ENCODE measurements around the gene TMEM217.

The TMEM217 gene

DNA sequence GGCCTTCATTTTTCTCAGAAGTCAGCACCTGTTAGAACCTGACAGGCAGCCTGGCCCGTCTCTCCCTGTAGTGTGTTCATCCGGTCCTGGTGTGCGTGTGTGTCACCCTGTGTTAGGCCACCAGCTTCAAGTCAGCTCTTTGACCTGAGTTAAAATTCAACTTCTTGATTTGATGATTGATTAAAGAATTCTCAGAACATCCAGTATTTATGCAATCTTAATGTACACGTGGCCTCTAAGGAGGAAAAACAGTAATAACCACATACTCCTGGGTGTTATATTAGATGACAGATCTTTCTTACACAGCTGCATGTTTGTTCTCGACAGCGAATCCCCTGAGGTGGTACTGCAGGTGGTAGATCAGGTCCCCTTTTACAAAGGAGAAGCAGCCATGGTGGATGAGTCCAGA, 19.1 kb upstream of the TMEM217 start:
- TF ChIP-seq, protein P1, sequence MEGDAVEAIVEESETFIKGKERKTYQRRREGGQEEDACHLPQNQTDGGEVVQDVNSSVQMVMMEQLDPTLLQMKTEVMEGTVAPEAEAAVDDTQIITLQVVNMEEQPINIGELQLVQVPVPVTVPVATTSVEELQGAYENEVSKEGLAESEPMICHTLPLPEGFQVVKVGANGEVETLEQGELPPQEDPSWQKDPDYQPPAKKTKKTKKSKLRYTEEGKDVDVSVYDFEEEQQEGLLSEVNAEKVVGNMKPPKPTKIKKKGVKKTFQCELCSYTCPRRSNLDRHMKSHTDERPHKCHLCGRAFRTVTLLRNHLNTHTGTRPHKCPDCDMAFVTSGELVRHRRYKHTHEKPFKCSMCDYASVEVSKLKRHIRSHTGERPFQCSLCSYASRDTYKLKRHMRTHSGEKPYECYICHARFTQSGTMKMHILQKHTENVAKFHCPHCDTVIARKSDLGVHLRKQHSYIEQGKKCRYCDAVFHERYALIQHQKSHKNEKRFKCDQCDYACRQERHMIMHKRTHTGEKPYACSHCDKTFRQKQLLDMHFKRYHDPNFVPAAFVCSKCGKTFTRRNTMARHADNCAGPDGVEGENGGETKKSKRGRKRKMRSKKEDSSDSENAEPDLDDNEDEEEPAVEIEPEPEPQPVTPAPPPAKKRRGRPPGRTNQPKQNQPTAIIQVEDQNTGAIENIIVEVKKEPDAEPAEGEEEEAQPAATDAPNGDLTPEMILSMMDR (IDR thresholded peaks at IDR 0.05; ENCODE audit: extremely low read depth, missing control alignments) = no peak

DNA sequence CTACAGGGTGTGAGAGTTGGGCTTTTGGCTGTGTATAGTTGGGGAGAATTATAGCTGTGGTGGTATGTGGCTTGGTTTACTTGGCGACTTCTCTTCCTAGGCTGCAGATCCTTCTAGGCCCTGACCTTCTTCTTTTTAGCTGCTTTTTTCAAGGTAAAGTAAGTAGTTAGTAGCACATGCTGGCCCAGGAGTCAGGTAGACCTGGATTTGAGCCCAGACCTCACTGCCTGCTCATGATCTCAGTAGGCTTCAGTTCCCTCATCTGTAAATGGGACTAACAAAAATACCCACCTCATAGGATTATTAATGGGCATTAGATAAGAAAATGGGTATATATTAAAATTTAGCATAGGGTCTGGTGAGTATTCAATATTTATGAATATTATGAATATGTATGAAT, 17.4 kb upstream of the TMEM217 start:
- no peak for DNase-seq (ENCODE audit: low spot score)
- TF ChIP-seq, protein P1 (IDR thresholded peaks at IDR 0.05; ENCODE audit: extremely low read depth, missing control alignments) = no peak

More for the DNA sequence above, 19.1 kb upstream of the TMEM217 start:
- DNase-seq (ENCODE audit: low spot score) = no peak

DNA sequence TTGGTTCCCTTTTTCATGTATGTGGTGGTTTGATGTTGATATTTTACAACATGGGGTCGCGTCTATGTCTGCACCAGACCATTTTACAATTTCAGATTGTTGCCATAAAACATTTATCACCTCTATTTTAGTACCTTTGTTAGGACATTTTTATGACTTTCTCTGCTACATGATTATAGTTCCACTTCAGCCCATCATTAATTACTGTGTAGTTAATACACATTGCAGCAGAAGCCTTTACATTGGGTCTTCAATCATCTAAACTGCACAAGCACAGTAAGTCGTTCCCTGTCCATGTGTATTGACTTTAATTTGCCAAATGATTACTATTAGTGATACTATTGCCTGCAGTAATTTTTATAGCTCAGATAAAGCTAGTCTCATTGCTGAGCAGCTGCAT, 15.7 kb upstream of the TMEM217 start:
- TF ChIP-seq, protein P1 (IDR thresholded peaks at IDR 0.05; ENCODE audit: extremely low read depth, missing control alignments) = no peak
- DNase-seq (ENCODE audit: low spot score) = no peak

DNA sequence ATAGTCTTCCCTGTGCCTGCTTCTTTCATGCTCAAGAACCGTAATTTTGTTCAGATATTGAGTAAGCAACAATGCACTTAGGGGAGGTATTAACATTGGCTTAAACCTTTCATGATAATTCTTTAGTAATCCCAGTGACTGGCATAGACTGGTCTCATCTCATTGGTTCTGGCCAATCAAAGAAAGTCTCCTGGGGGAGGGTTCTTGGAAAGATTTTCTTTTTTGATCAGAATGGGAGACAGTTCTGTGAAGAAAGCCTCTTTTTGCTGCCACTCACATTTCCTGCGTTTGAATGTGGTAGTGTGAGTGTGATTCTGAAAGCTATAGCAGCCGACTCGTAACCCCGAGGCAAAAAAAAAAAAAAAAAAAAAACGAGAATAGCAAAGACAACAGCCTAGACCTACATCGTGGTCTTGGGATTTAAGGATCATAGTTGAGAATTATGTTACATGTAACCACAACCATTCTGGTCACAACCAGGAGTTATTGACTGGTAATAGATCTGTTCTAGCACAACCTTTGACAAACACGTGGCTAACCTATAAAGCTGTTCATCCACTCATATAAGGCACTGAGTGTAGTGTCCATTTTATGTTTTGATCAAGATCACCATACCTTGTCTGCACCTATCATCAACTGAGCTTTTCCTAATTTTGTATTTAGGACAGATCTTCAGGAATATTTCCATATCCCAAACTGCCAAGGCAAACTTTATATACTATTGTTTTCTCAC, 15.1 kb upstream of the TMEM217 start:
- TF ChIP-seq, protein P1 (IDR thresholded peaks at IDR 0.05; ENCODE audit: extremely low read depth, missing control alignments) = no peak
- DNase-seq (ENCODE audit: low spot score) = no peak

DNA sequence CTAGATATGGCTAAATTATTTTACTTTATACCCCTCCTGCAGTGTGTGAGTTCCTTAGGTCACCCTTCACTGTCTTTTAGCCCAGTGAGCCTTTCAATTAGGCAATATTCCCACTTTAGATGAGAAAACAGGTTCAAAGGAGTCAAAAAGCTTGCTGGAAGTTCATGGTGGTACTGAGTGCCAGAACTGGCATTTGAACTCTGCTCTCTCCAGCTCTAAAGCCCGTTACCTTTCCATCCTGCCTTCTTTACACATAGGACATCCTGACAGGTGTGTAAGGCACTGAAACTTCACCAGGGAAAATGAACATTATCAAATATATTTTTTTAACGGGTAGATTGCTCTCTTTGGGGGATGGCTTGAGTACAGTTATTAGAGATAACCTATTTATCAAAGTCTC, 11.2 kb upstream of the TMEM217 start:
- DNase-seq (ENCODE audit: low spot score) = no peak
- TF ChIP-seq, protein P1 (IDR thresholded peaks at IDR 0.05; ENCODE audit: extremely low read depth, missing control alignments) = no peak

DNA sequence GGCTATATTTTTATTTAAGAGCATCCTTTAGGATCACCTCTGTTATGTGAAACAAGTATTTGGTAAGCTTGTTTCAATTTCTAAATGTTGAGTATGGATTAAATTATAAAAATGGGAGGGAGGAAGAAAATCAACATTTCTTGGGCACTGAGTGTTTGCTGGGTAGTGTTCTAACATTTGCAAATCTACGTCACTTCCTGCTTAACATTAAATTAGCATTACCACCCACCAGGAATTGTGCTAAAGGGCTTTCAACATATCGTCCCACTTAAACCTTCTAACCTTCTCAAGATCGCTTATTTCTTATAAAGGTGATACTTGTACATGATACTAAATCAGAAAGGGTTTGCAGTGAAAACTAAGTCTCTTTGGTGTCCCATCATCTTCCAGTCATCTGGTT, 7.9 kb upstream of the TMEM217 start:
- DNase-seq (ENCODE audit: low spot score) = no peak
- TF ChIP-seq, protein P1 (IDR thresholded peaks at IDR 0.05; ENCODE audit: extremely low read depth, missing control alignments) = no peak

DNA sequence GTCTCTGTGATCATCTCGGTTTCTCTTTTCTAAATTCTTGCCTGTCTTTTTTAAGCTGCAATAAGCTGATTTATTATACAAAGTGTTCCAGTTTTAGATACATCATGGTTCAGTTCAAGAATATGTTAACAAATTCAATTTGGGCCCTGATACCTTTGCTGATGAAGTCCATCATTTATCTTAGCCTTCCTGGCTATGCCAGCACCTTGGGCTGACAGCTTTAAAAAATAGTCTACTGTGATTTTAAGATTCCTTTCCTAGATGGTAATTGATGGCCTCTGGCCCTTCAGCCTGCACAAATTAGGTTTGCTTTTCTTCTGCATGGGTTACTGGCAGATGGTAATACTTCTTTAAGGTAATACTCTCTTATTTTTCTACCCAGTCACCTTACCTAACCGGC, 7.1 kb upstream of the TMEM217 start:
- DNase-seq (ENCODE audit: low spot score) = no peak
- TF ChIP-seq, protein P1 (IDR thresholded peaks at IDR 0.05; ENCODE audit: extremely low read depth, missing control alignments) = no peak
